GM18858 (cell line): ENCODE data around the gene FBLN7.
"Not testable (repeated sequence)": the region's sequence is repeated elsewhere in the genome, so short reads cannot be mapped to it uniquely, and the experiment has no call there.

ENCODE experiments used
- ATAC-seq: cut with Tn5 transposase; IDR thresholded peaks from one replicate; pipeline ENCODE4 v1.9.1; 2021; ENCODE audit not compliant: unreplicated experiment

FBLN7 gene

DNA sequence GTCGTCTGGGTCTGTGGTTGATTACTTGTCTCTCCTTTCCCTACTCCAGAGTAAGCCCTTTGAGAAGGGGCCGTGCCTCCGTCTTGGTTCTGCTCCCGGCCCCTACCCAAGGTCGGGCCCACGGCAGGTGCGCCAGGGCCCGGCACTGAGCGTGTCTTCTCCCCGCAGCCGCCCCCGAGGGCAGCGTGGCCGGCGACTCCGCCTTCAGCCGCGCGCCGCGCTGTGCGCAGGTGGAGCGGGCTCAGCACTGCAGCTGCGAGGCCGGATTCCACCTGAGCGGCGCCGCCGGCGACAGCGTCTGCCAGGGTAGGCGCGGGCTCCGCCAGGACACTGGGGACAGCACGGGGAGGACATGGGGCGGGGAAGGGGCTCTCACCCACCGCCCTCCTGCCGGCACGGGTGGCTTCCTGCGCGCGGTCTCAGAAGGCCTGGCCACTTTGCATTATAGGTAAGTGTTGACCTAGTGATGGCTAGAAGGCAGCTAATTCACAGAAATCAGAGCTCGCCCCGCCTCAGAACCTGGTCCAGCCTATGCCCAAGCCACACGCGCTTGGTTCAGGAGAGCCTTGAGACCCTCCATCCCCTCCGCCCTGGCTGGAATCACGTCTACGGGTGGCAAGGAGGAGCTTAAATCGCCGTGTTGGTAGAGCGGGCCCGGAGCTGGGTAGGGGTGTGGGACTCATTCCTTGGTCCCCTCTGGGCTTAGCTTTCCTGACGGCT, 43.5 kb downstream of the FBLN7 start:
- no peak for ATAC-seq

DNA sequence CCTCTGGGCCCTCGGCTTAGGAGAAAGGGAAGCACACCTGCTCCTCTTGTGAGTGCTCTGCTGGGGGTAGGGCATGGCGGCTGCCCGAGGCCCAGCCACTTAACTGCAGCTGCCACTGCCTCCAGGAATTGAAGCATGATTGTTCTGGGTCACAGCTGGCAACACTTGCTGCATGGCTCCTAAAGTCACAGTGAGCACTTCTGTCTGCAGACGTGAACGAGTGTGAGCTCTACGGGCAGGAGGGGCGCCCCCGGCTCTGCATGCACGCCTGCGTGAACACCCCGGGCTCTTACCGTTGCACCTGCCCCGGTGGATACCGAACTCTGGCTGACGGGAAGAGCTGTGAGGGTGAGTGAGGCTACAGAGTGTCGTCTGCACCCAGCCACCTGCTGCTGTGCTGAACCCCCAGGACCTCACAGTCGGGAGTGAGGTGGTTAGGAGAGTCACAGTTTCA, 44.4 kb downstream of the FBLN7 start:
- ATAC-seq, result no peak

GRCh38 chr2:112183327-112184025, 45.3 kb downstream of the FBLN7 start:
- no peak for ATAC-seq

- ATAC-seq, result no peak
These were observed 45.9 kb downstream of the FBLN7 start for GRCh38 chr2:112184121-112184520.

DNA sequence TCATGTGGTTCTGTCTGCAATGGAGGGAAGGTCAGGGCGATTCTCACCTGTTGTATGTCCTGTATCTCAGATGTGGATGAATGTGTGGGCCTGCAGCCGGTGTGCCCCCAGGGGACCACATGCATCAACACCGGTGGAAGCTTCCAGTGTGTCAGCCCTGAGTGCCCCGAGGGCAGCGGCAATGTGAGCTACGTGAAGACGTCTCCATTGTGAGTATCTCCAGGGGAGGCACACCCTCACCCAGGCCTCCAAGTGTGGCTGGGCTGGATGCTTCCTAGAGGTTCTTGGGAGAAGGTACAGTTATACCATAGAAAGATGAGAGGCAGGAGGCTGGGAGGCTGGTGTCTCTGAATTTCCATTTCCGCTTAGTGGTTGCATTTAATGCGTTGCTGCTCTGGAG, 46.9 kb downstream of the FBLN7 start:
- no peak for ATAC-seq

GRCh38 chr2:112187046-112187715, 49.0 kb downstream of the FBLN7 start:
- ATAC-seq, result no peak

DNA sequence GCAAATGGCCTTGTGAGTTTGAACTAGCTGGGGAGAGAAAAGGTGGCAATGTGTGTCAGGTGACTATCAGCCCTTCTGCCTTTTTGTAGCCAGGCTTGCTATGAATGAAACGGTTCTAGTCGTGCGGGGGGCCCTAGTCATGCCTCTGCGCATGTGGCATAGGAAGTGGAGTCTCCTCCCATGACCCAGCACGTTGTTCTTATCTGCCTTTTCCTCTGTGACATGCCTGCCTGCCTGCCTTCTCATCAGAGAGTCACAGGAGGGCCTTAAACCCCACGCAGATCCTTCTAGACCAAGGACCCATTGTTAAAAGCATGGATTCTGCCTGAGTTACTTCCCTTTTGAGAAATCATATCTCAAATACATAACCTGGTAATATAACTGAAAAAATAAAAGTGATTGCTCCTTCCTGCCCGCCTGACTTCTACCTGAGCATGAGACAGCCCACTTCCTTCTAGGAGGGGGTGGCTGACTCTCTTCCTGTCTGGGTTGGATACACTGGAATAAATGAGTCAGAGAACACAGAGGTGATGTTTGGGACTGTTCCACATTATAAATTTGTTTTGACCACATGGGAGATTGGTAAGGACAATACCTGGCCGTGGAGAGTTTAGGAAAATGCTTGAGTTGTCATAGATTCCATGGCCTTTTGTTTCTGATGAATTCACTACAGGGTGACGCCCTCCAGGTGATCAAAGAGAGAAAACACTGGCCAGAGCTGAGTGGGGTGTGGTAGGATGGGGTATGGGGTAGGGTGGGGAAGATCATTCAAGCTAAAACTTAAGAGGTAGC, 49.8 kb downstream of the FBLN7 start:
- ATAC-seq, result no peak

DNA sequence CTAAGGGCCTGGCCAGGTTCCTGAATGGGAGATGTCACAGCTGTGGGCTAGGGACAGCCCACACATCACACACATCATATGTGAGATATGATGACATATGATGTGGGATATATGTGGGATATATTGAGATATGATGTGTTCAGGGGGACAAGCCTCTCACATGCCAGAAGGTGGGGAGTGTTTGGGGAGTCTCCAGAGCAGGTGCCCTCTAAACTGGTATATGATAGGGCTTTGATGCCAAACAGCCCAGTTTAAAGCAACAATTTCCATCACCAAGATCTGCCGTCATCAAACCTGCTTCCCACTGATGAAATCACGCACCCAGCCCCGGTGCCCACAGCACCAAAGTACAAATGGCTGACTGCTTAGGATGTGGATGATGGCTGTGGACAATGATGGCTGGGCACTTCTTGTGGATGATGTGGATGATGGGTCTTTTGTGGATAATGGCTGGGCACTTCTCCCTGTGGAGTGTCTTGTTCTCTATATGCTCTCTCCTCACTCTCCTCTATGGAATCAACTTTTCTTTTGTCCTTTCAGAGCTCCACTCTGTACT, 50.9 kb downstream of the FBLN7 start:
- no peak for ATAC-seq

DNA sequence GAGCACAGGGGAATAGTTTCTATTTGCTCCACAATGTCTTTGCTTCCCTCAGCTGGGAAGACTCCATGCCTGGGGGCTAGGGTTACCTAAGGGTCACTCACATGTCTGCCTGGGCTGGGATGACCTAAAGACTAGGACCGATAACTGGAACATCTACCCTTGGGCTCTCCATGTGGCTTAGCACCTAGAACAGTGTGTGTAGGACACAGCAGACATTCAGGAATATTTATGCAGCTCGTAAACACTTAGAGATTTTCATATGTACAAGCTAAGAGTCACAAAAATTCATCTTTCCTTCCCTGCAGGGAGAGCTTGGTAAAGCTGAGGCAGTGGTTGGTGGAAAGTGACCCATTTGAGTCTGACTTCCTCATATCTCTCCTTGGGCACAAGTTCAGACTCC, 55.8 kb downstream of the FBLN7 start:
- ATAC-seq, result no peak

GRCh38 chr2:112194482-112194881, 56.3 kb downstream of the FBLN7 start:
- ATAC-seq, result no peak

DNA sequence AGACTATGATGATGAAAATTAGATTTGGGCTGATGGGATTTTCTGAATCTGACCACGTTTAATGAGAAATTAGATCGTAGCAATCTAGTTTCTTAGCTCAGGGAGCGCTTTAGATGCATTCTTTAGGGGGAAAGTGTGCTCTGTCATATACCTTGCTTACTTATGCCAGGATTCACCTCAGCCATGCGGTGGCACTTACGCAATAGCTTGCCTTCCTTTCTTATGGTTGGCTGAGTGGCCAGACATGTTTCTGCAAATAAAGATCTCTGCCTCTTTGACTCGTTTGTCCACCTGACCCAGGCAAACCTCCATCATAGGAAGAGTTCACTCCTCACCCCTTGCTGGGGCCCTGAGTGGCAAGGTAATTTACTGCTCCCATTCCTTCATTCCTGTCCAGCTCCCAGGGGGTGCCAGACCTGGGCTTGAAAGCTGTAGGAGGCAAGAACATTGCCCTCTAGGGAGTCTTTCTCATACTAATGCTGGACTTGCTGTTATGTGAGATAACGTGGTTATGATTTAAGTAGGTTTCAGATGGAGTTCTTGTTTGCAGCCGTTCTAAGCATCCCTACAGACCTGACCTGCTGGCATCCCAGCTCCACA, 57.1 kb downstream of the FBLN7 start:
- no peak for ATAC-seq

DNA sequence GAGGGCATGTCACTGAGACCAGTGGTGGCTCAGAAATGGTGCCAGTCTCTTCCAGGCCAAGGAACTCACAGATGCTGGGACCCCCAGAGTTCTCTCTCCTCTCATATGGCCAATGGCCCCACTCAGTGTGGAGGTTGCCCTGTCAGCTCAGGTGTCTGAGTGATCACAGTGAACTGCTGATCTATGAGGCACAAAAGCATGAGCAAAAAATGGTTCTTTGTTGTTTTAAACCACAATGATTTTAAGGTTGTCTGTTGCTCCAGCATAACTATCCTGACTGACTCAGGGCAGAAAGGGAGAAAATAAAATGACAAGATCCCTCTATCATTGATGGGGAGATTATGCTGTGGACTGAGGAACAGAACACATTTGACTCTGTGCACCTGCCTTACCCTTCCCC, 57.8 kb downstream of the FBLN7 start:
- ATAC-seq, result no peak

GRCh38 chr2:112197868-112198267, 59.7 kb downstream of the FBLN7 start:
- no peak for ATAC-seq

- ATAC-seq, result no peak
These were observed 60.6 kb downstream of the FBLN7 start for GRCh38 chr2:112198780-112199179.

- peak; percentile 51 for ATAC-seq
These were observed 61.0 kb downstream of the FBLN7 start for GRCh38 chr2:112199188-112199587.

- no peak for ATAC-seq
These were observed 63.7 kb downstream of the FBLN7 start for GRCh38 chr2:112201696-112202430.

GRCh38 chr2:112204411-112204810, 66.2 kb downstream of the FBLN7 start:
- ATAC-seq, result no peak

DNA sequence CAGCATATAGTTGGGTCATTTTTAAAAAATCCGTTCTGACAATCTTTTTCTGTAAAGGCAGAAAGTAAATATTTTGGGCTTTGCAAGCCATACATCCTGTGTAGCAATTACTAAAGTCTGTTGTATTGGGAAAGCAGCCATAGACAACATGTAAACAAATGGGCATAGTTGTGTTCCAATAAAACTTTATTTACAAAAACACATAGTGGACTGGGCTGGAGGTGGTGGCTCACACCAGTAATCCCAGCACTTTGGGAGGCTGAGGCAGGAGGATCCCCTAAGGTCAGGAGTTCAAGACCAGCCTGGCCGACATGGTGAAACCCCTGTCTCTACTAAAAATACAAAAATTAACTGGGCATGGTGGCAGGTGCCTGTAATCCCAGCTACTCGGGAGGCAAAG, 69.7 kb downstream of the FBLN7 start:
- not testable (repeated sequence) for ATAC-seq

DNA sequence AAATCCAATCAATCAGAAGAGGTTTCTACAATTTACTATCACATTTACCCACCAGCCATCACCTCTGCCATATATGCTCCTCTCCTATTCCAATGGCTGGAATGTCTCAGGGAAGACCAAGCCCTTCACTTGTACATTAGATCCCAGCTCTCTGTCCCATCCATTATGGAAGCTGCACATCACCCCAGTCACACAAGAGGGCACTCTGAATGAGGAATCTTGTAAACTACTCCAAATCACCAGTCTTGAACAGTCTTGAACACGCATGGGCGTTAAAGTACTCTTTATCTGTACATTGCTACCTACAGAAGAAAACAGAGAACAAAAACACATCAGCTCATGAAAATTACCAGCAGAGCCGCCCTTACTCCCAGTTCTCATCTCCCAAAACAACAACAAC, 78.0 kb downstream of the FBLN7 start:
- ATAC-seq, result no peak

GRCh38 chr2:112217854-112218253, 79.7 kb downstream of the FBLN7 start:
- ATAC-seq, result no peak
